Hematopoietic multipotent progenitor cell treated with erythropoietin and hydrocortisone succinate and interleukin-3 and kit ligand, for 15 days (in vitro differentiated cells): Measurements from ENCODE around the gene WDSUB1.

Source experiments
- DNase-seq: peaks from one replicate; pipeline ENCODE4 v3.0.0-alpha.2; 2015; ENCODE audit warnings: low spot score

The WDSUB1 gene

DNA sequence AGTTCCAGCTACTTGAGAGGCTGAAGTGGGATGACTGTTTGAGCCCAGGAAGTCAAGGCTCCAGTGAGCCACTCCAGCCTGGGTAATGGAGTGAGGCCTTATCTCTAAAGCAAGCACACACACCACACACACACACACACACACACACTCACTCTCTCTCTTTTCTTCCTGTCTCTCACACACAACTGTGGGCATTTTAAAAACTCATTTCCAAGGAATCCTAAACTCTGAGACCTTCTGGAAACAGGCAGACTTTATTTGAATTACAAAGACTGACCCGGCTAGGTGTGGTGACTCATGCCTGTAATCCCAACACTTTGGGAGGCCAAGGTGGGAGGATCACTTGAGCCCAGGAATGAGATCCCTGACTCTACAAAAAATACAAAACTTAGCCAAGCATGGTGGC, 21.3 kb downstream of the WDSUB1 start:
- no peak for DNase-seq

DNA sequence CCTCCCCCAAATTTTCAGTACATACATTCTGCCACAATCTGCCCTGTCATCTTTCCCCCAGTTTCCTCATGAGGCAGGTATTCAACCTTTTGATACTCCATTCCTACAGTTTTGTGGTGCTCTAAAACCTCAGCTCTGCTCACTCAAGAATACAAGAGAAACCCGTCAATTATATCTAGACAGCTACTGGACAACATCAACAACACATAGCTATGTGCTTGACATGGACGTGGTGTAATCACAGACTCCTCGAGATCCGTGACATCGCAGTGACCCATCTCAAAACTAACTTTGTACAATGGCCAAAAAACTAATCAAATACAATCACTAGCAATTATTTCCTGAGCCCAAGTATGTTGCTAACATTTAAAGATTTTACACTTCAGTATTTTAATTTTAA, 23.6 kb downstream of the WDSUB1 start:
- no peak for DNase-seq

DNA sequence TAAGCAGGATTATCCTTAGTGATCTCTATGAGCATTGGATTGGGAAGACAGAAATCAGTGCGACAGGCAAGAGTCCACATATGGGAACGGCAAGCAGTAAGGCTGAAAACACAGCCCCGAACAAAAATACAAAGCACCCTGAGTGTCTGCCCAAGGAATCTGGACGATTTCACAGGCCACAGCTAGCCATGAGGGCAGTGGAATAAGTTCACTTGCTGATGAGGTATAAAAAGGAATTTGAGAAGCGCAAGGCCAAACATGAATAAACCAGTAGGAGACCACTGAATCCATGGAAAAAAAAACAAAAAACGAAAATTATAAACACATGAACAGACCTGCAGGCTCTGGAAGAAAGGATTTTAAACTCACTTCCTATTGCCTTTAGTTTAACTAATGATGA, 24.3 kb downstream of the WDSUB1 start:
- DNase-seq: no peak

DNA sequence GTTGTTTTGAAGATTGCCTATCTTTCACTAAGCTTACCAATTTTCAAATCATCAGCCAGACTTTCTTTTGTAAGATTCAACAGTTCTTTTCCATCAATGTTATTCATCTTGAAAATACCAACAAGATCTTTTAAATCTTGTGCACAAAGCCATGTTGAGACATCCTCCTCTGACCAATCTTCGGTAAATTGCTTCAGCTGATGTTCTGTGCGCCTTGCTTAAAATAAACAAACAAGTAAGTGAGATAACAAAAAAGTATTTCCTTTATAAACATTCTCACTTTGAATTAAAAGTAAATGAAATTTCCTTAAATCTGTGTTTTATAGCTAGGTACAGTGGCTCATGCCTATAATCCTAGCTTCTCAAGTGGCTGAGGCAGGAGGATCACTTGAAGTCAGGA, 30.3 kb downstream of the WDSUB1 start:
- no peak for DNase-seq

DNA sequence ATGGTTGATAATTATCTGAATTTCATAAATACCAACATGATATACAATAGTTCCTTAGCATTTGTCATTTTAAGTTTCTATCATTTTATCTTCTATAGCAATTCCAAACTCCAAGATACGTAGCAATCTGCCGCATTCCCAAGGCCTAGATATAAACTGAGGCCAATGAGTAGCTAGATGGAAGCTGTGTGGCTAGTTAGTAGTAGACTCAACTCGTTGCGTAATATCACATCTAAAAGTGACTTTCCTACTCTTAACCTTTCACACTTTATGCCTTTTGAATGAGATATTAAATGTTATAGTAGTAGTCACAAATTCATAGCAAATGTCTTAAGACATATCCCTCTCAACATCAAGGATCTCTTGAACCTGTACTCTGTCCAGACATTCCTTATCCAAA, 33.6 kb downstream of the WDSUB1 start:
- no peak for DNase-seq

DNA sequence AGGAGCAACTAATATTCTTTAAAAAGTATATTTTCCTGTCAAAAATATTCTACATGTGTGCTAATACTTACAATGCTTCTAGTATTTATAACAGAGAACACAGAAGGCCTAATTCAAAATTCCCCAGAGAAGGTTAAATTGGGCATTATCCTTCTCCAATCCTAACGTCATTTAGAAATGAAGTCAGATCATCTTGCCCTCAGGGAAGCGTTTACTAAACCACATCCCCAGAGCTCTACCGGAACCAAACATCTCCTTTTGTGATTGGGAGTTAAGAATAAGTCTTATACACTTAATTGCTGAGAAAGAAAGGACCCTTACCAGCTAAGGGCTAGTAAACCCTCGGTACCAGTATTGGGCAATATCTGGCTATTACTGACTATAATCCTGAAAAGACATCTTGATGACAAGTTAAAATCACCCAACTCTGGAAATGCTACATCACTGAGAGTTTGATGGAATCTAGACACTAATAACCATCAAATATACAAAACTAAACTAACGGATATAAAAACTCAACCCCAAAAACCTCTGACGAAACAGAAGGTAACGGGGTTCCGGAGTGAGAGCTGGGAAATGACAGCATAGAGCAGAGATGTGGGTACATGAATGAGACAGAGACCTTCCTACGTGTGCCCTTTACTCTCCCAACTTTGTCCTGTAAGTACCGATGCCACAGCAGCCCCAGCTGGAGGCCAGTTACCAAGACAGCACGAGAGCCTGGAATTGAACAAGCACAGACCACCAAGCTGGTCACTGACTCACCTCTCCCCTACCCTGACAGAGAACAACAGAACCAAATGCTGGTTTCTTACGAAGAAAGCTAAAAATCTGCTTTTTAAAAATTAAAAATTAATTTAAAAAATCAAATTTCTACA, 35.0 kb downstream of the WDSUB1 start:
- no peak for DNase-seq

DNA sequence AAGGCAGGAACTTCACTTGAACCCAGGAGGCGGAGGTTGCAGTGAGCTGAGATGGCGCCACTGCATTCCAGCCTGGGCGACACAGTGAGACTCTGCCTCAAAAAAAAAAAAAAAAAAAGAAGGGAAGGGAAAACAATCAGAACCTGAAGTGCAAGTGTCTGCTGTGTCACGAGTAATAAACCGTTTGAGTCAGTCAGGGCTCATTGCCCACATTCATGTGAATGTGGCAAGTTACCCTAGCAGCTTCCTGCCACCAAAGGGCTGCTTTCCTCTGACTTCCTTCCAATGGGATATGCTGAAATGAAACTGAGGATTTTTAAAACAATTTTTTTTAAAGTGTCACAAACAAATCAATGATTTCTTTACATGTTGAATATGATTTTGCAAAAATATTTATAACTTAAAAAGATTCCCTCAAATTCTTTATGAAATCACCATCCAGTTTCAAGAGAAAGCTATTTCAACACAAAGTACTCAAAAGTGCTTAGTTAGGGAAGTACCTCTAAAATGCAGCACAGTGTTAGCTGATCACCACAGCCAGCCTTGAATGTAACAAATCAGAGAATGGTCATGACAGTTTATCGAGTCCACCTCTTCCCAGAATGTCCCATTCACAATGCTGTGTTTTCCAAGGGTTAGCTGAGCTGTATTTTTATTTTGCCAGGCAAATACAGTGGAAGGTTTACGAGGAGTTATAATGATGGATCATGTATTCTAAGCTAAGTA, 36.4 kb downstream of the WDSUB1 start:
- no peak for DNase-seq

DNA sequence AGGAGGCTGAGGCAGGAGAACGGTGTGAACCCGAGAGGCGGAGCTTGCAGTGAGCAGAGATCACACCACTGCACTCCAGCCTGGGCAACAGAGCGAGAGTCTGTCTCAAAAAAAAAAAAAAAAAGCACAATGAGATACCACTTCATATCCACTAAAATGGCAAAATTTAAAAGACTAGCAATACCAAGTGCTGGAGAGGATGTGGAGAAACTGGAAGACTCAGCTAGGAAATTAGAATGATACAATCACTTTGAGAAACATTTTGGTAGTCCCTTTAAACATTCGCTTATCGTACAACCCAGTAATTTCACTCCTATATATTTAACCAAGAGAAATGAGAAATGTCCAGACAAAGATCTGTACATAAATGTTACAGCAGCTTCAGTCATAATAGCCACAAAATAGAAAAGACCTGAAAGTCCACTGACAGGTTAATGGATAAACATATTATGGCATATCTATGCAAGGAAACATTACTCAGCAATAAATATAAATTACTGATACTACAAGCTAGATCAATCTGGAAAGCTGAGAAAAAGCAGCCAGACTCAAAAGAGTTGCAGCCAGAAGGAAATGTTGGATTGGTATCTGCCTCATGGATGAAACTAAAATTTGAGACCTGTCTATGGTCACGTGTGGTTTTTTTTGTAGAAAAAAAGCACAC, 40.0 kb downstream of the WDSUB1 start:
- no peak for DNase-seq

DNA sequence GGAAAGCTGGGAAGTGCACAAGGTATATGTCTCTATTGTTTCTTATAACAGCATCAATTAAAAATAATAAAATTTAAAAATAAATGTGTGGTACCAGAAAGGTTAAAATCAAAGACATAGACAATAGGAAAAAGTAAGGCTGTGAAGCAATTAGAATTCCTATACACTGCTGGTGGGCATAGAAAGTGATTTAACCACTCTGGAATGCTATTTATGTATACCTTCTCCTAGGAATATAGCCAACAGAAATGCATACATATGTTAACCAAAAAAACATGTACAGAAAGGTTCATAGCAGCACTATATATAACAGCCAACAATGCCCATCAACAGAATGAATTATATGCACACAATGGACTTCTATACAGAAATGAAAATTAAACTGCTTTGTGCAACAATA, 43.0 kb downstream of the WDSUB1 start:
- DNase-seq: no peak

DNA sequence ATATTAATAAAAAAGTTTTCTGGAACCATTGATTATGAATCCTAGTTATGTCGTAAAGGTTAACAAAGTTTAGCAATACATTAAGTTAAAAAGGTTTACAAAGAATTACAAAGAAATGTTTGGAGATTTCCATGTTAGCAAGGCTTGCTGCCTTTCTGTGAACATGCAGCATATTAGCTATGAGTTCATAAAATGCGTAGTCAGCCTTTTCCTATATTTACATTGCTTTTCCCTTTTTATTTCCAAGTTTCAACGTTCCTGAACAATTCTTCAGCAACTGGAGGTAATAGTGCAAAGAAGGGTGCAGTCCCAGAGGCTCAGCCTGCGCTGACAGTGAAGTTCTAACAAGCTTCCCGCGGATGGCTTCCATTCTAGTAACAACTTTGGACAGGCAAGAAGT, 51.6 kb downstream of the WDSUB1 start:
- no peak for DNase-seq

DNA sequence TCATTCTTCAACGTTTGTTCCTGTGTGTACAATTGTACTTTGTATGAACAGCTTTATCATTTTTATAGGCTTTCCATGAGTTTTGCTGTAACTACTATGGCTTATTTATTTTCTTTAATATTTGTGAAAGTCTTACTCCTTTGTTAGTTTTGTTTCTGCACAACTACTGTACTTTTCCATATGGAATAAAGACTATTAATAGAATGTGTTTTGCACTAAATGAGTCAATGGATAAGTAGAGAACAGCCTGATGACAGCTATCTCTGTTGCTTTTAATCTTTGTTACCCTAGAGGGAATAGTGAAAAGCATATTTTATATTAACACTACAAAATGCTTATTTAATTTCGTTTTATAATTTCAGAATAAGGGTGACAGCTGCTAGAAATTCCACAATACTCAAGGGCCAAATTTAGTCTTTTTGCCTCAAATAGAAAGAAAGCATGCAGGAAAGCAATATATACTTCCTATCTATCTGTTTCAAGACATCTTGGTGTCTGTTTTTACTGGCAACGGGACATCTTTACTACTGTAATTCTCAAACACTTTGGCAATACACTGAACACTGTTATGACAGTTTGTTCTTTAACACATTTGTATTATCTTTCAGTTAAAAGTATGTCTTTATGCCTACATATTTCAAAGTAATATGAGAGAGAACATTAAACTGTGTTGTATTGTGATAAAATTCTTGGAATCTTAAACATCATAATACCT, 53.9 kb downstream of the WDSUB1 start:
- no peak for DNase-seq

DNA sequence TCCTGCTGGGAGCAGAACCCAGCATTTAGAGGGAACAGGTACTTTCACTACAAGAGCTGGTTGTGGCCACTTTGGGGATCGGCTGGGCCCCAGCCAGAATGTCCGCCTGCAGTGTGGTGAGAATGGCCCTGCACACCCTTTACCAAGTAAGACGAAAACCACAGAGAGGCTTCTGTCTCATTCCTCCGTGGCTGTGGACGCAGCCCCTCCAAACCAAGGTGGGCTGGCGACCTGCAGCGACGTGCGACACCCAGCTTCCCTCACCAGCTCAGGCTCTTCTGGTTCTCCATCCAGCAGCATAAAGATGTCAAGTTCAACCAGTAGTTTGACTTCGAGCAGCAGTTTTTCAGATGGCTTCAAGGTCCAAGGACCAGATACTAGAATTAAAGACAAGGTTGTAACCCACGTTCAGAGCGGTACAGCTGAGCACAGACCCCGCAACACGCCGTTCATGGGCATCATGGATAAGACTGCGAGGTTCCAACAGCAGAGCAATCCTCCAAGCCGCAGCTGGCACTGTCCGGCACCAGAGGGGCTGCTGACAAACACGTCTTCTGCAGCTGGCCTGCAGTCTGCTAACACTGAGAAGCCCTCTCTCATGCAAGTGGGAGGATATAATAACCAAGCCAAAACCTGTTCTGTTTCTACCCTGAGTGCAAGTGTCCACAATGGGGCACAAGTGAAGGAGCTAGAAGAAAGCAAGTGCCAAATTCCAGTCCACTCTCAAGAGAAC, 56.2 kb downstream of the WDSUB1 start:
- no peak for DNase-seq

DNA sequence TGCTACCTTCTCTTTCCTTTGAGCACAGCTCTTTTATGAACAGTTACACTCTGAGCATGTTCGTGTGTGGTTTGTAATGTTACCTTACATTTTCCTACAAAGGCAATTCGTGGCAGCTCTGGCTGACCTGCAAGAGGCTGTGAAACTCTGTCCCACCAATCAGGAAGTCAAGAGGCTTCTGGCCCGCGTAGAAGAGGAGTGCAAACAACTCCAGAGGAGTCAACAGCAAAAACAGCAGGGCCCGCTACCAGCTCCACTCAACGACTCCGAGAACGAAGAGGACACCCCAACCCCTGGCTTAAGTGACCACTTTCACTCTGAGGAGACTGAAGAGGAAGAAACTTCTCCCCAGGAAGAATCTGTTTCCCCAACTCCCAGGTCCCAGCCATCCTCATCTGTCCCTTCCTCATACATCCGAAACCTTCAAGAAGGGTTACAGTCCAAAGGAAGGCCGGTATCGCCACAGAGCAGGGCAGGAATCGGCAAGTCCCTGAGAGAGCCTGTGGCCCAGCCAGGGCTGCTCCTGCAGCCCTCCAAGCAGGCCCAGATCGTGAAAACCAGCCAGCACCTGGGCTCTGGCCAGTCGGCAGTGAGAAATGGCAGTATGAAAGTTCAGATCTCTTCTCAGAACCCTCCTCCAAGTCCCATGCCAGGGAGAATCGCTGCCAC, 56.9 kb downstream of the WDSUB1 start:
- DNase-seq: no peak

DNA sequence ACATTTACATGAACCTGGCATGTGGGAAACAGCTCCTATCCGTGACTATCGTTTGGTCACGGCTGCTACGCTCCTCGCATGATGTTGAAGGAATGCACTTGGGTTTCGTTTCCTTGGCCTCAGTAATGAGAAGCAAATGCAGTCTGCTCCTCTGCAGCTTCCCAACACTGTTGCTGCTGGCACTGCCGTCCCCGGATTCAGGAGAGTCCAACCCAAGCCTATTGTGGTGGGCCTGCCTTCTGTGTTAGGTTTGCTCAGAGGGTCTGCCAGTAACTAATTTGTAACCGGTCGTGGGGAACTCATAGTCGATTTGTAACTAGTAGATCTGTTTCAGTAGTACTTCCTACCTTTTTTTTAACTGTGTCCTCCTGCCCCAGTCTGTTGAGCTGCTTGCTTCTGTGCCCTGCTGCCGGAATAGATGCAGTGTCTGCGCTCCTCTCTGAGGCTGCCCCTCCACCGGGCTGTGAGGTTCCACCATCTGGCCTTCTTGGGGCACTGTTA, 58.4 kb downstream of the WDSUB1 start:
- no peak for DNase-seq

DNA sequence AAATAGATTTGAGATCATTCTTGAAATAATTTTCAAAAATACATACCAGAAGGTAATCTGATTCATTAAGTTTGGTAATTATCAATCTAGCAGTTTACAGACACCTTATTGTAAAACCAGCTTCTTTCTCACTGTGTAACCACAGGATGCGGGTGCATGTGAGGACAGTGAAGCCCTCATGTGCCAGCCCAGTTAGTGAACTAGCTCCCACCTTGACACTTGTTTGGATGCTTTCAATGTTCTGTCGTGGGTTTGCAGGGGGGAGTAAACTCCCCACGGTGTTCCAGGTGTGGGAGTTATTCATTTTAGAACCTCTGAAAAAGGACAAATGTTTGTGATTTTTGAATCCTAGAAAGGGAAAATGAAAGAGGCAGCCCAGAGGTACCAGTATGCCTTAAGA, 59.0 kb downstream of the WDSUB1 start:
- DNase-seq: no peak

DNA sequence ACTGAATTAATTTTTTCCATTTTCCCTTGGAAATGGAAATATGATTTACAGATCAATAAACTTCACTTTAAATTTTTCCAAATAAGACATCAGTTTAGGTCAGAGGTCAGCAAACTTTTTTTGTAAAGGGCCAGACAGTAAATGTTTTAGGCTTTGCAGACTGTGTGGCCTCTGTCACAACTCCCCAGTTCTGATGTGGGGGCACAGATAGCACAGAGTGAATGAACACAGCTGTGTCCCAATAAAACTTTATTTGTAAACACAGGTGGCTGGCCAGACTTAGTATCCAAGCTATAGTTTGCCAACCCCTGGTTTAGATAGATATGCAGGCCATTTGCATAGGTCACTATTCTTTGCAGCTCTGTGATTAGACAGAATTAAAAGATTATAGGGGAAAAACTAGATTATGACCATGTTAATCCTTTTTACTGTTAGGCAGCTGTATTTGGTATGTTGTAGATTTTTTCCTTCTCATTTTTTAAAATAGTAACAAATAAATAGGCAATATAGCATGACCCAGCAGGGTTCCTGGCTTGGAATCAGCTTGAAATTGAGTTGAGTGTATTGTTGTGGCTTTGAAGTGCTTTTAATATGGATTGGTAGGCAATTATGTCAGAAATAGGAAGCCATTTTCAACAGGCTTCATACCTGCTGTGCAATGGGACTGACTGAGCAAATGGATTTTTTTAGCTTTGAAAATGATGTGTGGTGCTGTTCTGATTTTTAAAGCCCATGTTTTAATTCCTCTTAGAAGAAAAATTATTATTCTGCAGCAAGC, 59.7 kb downstream of the WDSUB1 start:
- no peak for DNase-seq

DNA sequence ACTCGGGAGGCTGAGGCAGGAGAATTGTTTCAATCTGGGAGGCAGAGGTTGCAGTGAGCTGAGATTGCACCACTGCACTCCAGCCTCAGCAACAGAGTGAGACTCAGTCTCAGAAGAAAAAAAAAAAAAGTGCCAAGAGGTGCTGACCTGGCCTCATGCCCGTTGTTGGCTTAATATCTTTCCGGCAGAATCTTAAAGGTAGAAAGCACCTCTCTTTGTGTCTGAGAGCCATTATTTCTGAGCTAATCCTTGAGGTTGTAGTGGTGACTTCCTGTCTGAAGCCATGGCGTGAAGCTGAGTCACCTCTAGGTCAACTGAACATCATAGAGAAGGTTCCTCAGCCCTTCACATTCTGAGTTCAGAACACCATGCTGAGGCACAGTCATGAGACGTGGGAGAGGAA, 60.4 kb downstream of the WDSUB1 start:
- DNase-seq: no peak

DNA sequence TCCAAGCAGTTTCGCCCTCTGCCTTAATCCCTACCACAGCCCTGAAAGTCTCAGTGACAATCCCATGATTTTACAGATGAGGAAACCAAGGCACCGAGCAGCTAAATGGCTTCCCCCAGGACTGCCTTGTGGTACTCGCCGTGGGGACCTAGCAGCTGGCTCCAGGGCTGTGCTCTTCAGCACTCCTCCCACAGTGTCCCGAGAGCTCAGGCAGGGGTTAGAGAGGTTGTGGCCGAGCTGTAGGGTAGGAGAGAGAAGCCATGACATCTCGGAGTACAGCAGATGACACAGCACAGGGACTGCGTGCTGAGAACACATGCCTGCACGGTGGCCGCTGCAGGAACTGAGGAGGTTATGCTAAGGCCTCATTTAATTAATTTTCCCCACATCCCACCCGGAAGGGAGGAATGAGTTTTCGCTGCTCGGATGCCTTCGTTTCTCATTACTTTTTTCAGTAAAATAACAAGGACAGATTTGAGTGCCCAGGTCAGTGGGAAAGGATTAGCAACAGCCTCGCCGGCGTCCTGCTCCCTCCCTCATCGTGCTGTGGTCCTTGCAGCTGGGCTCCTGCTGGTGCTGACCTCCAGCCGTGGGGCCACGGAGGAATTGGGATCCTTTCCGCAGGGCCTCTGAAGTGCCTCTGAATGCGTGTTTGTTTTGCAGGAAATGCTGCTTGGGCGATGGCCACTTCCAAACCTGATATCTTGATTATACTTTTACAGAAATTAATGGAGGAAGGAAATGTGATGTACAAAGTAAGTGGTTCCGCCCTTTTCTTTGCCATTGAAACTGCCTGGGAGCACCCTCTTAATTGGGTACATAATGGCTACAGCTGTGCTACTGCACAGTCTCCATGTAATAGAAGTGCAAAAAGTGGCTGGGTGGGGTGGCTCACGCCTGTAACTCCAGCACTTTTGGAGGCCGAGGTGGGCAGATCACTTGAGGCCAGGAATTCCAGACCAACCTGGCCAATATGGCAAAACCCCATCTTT, 61.2 kb downstream of the WDSUB1 start:
- no peak for DNase-seq
